ENCODE results near the gene FRYL. TPM values are rescaled to one million over a fixed set of nuclear protein-coding genes. Genes with fewer than 3 reads are reported as not detected.
"Not testable (repeated sequence)": the region's sequence is repeated elsewhere in the genome, so short reads cannot be mapped to it uniquely, and the experiment has no call there.

FRYL gene
- total RNA-seq, 1 donor from 2014 or later: 50.0 TPM

- no peak for TF ChIP-seq CTCF (conservative IDR thresholded peaks at IDR 0.05)
- Mint-ChIP-seq H3K27ac (no peak overlapping the region), H3K9me3 (no peaks in the 10 kb centered on the region), H3K27me3 (no peaks in the 10 kb centered on the region), H3K36me3 (peaks cover 9% of the 10 kb centered on the region), H3K4me1 (ENCODE audit: unreplicated experiment) (peaks cover 23% of the 10 kb centered on the region), H3K4me3 (no peak overlapping the region)
- no peak for DNase-seq (ENCODE audit: extremely low spot score, unreplicated experiment)
Observed at GRCh38 chr4:48687313-48688051, 92.6 kb downstream of the FRYL start.

GRCh38 chr4:48686369-48686768 is 93.7 kb downstream of the FRYL start:
- TF ChIP-seq CTCF (conservative IDR thresholded peaks at IDR 0.05): no peak
- no peaks in the 10 kb centered on the region for H3K27me3 Mint-ChIP-seq
- no peak overlapping the region for H3K27ac Mint-ChIP-seq
- H3K9me3 Mint-ChIP-seq: no peaks in the 10 kb centered on the region
- peaks cover 30% of the 10 kb centered on the region for H3K4me1 Mint-ChIP-seq (ENCODE audit: unreplicated experiment)
- DNase-seq (ENCODE audit: extremely low spot score, unreplicated experiment): no peak
- H3K4me3 Mint-ChIP-seq: no peak overlapping the region
- peaks cover 13% of the 10 kb centered on the region for H3K36me3 Mint-ChIP-seq

GRCh38 chr4:48683784-48684666 is 96.1 kb downstream of the FRYL start:
- no peak overlapping the region for H3K4me3 Mint-ChIP-seq
- no peak for TF ChIP-seq CTCF (conservative IDR thresholded peaks at IDR 0.05)
- no peak for DNase-seq (ENCODE audit: extremely low spot score, unreplicated experiment)
- H3K9me3 Mint-ChIP-seq: no peaks in the 10 kb centered on the region
- no peaks in the 10 kb centered on the region for H3K27me3 Mint-ChIP-seq
- H3K36me3 Mint-ChIP-seq: peaks cover 13% of the 10 kb centered on the region
- H3K4me1 Mint-ChIP-seq (ENCODE audit: unreplicated experiment): peaks cover 20% of the 10 kb centered on the region
- H3K27ac Mint-ChIP-seq: no peak overlapping the region

- Mint-ChIP-seq H3K4me1 (ENCODE audit: unreplicated experiment) (peaks cover 18% of the 10 kb centered on the region), H3K36me3 (peaks cover 13% of the 10 kb centered on the region)
- H3K9me3 Mint-ChIP-seq; H3K27ac Mint-ChIP-seq; H3K4me3 Mint-ChIP-seq; DNase-seq (ENCODE audit: extremely low spot score, unreplicated experiment); H3K27me3 Mint-ChIP-seq: not testable (repeated sequence)
Observed at GRCh38 chr4:48682870-48683269, 97.2 kb downstream of the FRYL start.

GRCh38 chr4:48681856-48682255 is 98.2 kb downstream of the FRYL start:
- DNase-seq (ENCODE audit: extremely low spot score, unreplicated experiment): no peak
- peaks cover 12% of the 10 kb centered on the region for H3K4me1 Mint-ChIP-seq (ENCODE audit: unreplicated experiment)
- H3K9me3 Mint-ChIP-seq: no peaks in the 10 kb centered on the region
- no peak overlapping the region for H3K4me3 Mint-ChIP-seq
- peak overlapping the region; percentile 64 for H3K27ac Mint-ChIP-seq
- peak; percentile 43 for TF ChIP-seq CTCF (conservative IDR thresholded peaks at IDR 0.05)
- H3K27me3 Mint-ChIP-seq: no peaks in the 10 kb centered on the region
- H3K36me3 Mint-ChIP-seq: peaks cover 13% of the 10 kb centered on the region
